HepG2 (cell line): ENCODE results near the gene KLHL21. TPM values are rescaled to one million over a fixed set of nuclear protein-coding genes. Genes with fewer than 3 reads are reported as not detected.

Experiments
- AGO1 ChIP-seq: fragments of 200-400 bp; formaldehyde crosslinking; IDR thresholded peaks from 2 replicates; pipeline ENCODE4 v1.6.1; 2017; ENCODE audit warnings: mild to moderate bottlenecking, low read depth, low read length, moderate library complexity; ENCODE audit not compliant: poor library complexity, severe bottlenecking
- ATF7 ChIP-seq, 2 experiments: fragments of 450-650 bp in 1 of 2; sonication (generic) in 1 of 2; formaldehyde crosslinking in 1 of 2; IDR thresholded peaks; 2 replicates each; pipeline versions ENCODE4 v1.4.0 to v1.6.1; 2016 to 2020; ENCODE audit warnings: antibody characterized with exemption in 1 of 2, mild to moderate bottlenecking in 1 of 2, missing genetic modification reagents in 1 of 2
- CBX5 ChIP-seq: sonication (generic); formaldehyde crosslinking; IDR thresholded peaks from 2 replicates; pipeline ENCODE4 v1.4.0; 2020; ENCODE audit warnings: missing genetic modification reagents, borderline replicate concordance
- FOXM1 ChIP-seq: sonication (generic); formaldehyde crosslinking; IDR thresholded peaks from 2 replicates; pipeline ENCODE4 v1.5.0; 2020; ENCODE audit warnings: missing genetic modification reagents
- RXRB ChIP-seq: IDR thresholded peaks from 2 replicates; pipeline ENCODE4 v1.6.1; 2016; ENCODE audit warnings: borderline replicate concordance, missing genetic modification reagents, missing compliant biosample characterization
- TBX3 ChIP-seq: fragments of 450-650 bp; IDR thresholded peaks from 2 replicates; pipeline ENCODE4 v1.6.1; 2017; ENCODE audit warnings: antibody characterized with exemption, mild to moderate bottlenecking, inconsistent platforms, borderline replicate concordance
- U2AF1 ChIP-seq: fragments of 200-400 bp; formaldehyde crosslinking; optimal IDR thresholded peaks from 2 replicates; pipeline ENCODE3; 2017; ENCODE audit warnings: mild to moderate bottlenecking, low read depth, low read length
- USF2 ChIP-seq, 2 experiments: sonication (generic) in 1 of 2; formaldehyde crosslinking in 1 of 2; IDR thresholded peaks; 2 replicates each; pipeline versions ENCODE4 v1.5.1 to v1.6.1; 2011 to 2020; ENCODE audit warnings: borderline replicate concordance in 1 of 2, low read depth in 1 of 2, low read length in 1 of 2, mild to moderate bottlenecking in 1 of 2, missing genetic modification reagents in 1 of 2, moderate library complexity in 1 of 2
- ZNF75D ChIP-seq: sonication (generic); formaldehyde crosslinking; IDR thresholded peaks from 2 replicates; pipeline ENCODE4 v1.8.1; 2023; ENCODE audit warnings: missing genetic modification reagents, mild to moderate bottlenecking, borderline replicate concordance
- polyA plus RNA-seq, 8 experiments: library from polyadenylated mRNA; depleted of rRNA in 3 of 8; stranded (reverse) in 7 of 8; unstranded in 1 of 8; fragments of >200 nt; fragmentation: Illumina TruSeq in 4 of 8; extraction: Trizol in 4 of 8; gene quantifications; 2 replicates each; pipeline versions ENCODE4 v1.2.1 to v1.2.3, GENCODE V29; 2011 to 2016; ENCODE audit warnings: low read depth in 4 of 8, missing spikeins in 1 of 8, mixed read lengths in 1 of 8; ENCODE audit not compliant: insufficient read depth in 1 of 8
- total RNA-seq, 5 experiments: library from RNA; depleted of rRNA; stranded (reverse); fragments of >200 nt; fragmentation: Illumina TruSeq; extraction: Trizol; gene quantifications; 2 replicates each; pipeline ENCODE4 v1.2.3, GENCODE V29; 2016; ENCODE audit warnings: low read depth in 1 of 5
- TF ChIP-seq, protein P1 (sequence below): sonication (generic); formaldehyde crosslinking; conservative IDR thresholded peaks from 2 replicates; pipeline ENCODE4 v1.4.0; 2020; ENCODE audit warnings: mild to moderate bottlenecking, missing genetic modification reagents, moderate library complexity
- TF ChIP-seq, protein P2 (sequence below): sonication (generic); formaldehyde crosslinking; IDR thresholded peaks from 2 replicates; pipeline ENCODE4 v1.5.1; 2020; ENCODE audit warnings: mild to moderate bottlenecking, missing genetic modification reagents, moderate library complexity
- TF ChIP-seq, protein P3 (sequence below): sonication (generic); formaldehyde crosslinking; IDR thresholded peaks from 2 replicates; pipeline ENCODE4 v1.4.0; 2020; ENCODE audit warnings: missing genetic modification reagents, mild to moderate bottlenecking, borderline replicate concordance
- TF ChIP-seq, protein P4 (sequence below): sonication (generic); formaldehyde crosslinking; IDR thresholded peaks from 2 replicates; pipeline ENCODE4 v1.8.1; 2023; ENCODE audit warnings: mild to moderate bottlenecking, missing genetic modification reagents

The KLHL21 gene
- total and polyA plus RNA-seq, 2 of the 13 experiments (the other 11 are each of a cell fraction or from before 2014, with no cell fraction given) = 14.8 to 25.0 TPM

- TF ChIP-seq, protein P1, sequence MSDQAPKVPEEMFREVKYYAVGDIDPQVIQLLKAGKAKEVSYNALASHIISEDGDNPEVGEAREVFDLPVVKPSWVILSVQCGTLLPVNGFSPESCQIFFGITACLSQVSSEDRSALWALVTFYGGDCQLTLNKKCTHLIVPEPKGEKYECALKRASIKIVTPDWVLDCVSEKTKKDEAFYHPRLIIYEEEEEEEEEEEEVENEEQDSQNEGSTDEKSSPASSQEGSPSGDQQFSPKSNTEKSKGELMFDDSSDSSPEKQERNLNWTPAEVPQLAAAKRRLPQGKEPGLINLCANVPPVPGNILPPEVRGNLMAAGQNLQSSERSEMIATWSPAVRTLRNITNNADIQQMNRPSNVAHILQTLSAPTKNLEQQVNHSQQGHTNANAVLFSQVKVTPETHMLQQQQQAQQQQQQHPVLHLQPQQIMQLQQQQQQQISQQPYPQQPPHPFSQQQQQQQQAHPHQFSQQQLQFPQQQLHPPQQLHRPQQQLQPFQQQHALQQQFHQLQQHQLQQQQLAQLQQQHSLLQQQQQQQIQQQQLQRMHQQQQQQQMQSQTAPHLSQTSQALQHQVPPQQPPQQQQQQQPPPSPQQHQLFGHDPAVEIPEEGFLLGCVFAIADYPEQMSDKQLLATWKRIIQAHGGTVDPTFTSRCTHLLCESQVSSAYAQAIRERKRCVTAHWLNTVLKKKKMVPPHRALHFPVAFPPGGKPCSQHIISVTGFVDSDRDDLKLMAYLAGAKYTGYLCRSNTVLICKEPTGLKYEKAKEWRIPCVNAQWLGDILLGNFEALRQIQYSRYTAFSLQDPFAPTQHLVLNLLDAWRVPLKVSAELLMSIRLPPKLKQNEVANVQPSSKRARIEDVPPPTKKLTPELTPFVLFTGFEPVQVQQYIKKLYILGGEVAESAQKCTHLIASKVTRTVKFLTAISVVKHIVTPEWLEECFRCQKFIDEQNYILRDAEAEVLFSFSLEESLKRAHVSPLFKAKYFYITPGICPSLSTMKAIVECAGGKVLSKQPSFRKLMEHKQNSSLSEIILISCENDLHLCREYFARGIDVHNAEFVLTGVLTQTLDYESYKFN (CRISPR knock-in tag) = peak; percentile 53
- TF ChIP-seq, protein P2, sequence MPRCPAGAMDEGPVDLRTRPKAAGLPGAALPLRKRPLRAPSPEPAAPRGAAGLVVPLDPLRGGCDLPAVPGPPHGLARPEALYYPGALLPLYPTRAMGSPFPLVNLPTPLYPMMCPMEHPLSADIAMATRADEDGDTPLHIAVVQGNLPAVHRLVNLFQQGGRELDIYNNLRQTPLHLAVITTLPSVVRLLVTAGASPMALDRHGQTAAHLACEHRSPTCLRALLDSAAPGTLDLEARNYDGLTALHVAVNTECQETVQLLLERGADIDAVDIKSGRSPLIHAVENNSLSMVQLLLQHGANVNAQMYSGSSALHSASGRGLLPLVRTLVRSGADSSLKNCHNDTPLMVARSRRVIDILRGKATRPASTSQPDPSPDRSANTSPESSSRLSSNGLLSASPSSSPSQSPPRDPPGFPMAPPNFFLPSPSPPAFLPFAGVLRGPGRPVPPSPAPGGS (CRISPR knock-in tag) = peak; percentile 91
- TF ChIP-seq ZNF75D (CRISPR knock-in tag) (0 out of 2 replicates have a peak, but pooled peaks have one; percentile 42), RXRB (CRISPR knock-in tag) (peak; percentile 73), AGO1 (no peak), U2AF1 (peak; percentile 73), FOXM1 (no peak), USF2 (IDR thresholded peaks at IDR 0.05; ENCODE audit: low read depth, low read length) (no peak), USF2 (CRISPR knock-in tag; IDR thresholded peaks at IDR 0.05; ENCODE audit: borderline replicate concordance) (no peak), CBX5 (CRISPR knock-in tag) (peak; percentile 60; the same call in 1 of the 2 replicates), ATF7 (IDR thresholded peaks at IDR 0.05) (no peak), ATF7 (CRISPR knock-in tag; IDR thresholded peaks at IDR 0.05) (peak; percentile 55; the same call in 1 of the 2 replicates), TBX3 (no peak)
- TF ChIP-seq, protein P3, sequence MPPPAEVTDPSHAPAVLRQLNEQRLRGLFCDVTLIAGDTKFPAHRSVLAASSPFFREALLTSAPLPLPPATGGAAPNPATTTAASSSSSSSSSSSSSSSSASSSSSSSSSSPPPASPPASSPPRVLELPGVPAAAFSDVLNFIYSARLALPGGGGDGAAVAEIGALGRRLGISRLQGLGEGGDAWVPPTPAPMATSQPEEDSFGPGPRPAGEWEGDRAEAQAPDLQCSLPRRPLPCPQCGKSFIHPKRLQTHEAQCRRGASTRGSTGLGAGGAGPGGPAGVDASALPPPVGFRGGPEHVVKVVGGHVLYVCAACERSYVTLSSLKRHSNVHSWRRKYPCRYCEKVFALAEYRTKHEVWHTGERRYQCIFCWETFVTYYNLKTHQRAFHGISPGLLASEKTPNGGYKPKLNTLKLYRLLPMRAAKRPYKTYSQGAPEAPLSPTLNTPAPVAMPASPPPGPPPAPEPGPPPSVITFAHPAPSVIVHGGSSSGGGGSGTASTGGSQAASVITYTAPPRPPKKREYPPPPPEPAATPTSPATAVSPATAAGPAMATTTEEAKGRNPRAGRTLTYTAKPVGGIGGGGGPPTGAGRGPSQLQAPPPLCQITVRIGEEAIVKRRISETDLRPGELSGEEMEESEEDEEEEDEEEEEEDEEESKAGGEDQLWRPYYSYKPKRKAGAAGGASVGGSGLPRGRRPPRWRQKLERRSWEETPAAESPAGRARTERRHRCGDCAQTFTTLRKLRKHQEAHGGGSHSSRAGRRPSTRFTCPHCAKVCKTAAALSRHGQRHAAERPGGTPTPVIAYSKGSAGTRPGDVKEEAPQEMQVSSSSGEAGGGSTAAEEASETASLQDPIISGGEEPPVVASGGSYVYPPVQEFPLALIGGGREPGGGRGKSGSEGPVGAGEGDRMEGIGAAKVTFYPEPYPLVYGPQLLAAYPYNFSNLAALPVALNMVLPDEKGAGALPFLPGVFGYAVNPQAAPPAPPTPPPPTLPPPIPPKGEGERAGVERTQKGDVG = no peak
- TF ChIP-seq, protein P4, sequence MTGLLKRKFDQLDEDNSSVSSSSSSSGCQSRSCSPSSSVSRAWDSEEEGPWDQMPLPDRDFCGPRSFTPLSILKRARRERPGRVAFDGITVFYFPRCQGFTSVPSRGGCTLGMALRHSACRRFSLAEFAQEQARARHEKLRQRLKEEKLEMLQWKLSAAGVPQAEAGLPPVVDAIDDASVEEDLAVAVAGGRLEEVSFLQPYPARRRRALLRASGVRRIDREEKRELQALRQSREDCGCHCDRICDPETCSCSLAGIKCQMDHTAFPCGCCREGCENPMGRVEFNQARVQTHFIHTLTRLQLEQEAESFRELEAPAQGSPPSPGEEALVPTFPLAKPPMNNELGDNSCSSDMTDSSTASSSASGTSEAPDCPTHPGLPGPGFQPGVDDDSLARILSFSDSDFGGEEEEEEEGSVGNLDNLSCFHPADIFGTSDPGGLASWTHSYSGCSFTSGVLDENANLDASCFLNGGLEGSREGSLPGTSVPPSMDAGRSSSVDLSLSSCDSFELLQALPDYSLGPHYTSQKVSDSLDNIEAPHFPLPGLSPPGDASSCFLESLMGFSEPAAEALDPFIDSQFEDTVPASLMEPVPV (CRISPR knock-in tag) = peak; percentile 49; the same call in 1 of the 2 replicates
These were observed 48.4 kb downstream of the KLHL21 start, which contains the start of gene NOL9 (continued) for GRCh38 chr1:6554031-6554906.
